ENCODE data around the gene PARL. TPM values are rescaled to one million over a fixed set of nuclear protein-coding genes. Genes with fewer than 3 reads are reported as not detected.

Gene PARL
- total RNA-seq, 6 experiments from 2014 or later = 64.7 to 82.5 (median 81.4) TPM

DNA sequence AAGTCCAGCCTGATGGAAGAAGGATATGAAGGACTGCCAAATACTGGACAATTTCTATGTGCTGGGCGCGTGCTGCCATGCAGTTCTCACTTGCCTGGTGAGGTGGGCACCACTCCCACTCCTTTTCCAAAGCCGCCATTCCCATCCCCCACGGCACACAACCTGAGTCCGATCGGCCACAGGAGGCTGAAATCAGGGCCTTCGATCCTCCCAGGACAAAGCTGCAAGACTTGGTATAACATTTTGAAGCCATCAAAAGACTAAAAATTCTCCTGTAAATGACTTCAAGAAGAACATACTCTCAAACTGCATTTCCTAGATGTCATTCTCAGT lies 56.2 kb downstream of the PARL start:
- H3K4me3 Mint-ChIP-seq = no peak overlapping the region
- H3K27me3 Mint-ChIP-seq (ENCODE audit: insufficient read depth) = no peaks in the 10 kb centered on the region; the same call in 1 of the 2 replicates
- peaks cover 8% of the 10 kb centered on the region for H3K4me1 Mint-ChIP-seq (ENCODE audit: low read depth)
- no peak for TF ChIP-seq CTCF (IDR thresholded peaks at IDR 0.05)
- no peak for DNase-seq
- no peak overlapping the region for H3K27ac Mint-ChIP-seq
- peaks cover 5% of the 10 kb centered on the region for H3K36me3 Mint-ChIP-seq (ENCODE audit: low read depth)
- H3K9me3 Mint-ChIP-seq = no peaks in the 10 kb centered on the region

- no peak overlapping the region for H3K4me3 Mint-ChIP-seq
- H3K36me3 Mint-ChIP-seq (ENCODE audit: low read depth) = peaks cover 5% of the 10 kb centered on the region
- no peak for TF ChIP-seq CTCF (IDR thresholded peaks at IDR 0.05)
- peaks cover 8% of the 10 kb centered on the region for H3K4me1 Mint-ChIP-seq (ENCODE audit: low read depth)
- no peaks in the 10 kb centered on the region for H3K9me3 Mint-ChIP-seq
- H3K27me3 Mint-ChIP-seq (ENCODE audit: insufficient read depth) = no peaks in the 10 kb centered on the region; the same call in 1 of the 2 replicates
- DNase-seq = no peak
- H3K27ac Mint-ChIP-seq = no peak overlapping the region
Observed at GRCh38 chr3:183827809-183828537, 56.7 kb downstream of the PARL start.

- H3K27ac Mint-ChIP-seq = no peak overlapping the region
- no peak for TF ChIP-seq CTCF (IDR thresholded peaks at IDR 0.05)
- H3K9me3 Mint-ChIP-seq = no peaks in the 10 kb centered on the region
- no peaks in the 10 kb centered on the region; the same call in 1 of the 2 replicates for H3K27me3 Mint-ChIP-seq (ENCODE audit: insufficient read depth)
- H3K36me3 Mint-ChIP-seq (ENCODE audit: low read depth) = peaks cover 5% of the 10 kb centered on the region
- H3K4me1 Mint-ChIP-seq (ENCODE audit: low read depth) = peaks cover 8% of the 10 kb centered on the region
- peak overlapping the region; percentile 77 for H3K4me3 Mint-ChIP-seq
- DNase-seq = no peak
Observed at GRCh38 chr3:183826448-183827250, 58.0 kb downstream of the PARL start.

- Mint-ChIP-seq H3K36me3 (ENCODE audit: low read depth) (peaks cover 5% of the 10 kb centered on the region), H3K4me3 (peak within 1 kb of the TSS; percentile 82), H3K9me3 (no peaks in the 10 kb centered on the region), H3K4me1 (ENCODE audit: low read depth) (peaks cover 8% of the 10 kb centered on the region), H3K27me3 (ENCODE audit: insufficient read depth) (no peaks in the 10 kb centered on the region; the same call in 1 of the 2 replicates), H3K27ac (peak within 1 kb of the TSS; percentile 38)
- peak; percentile 64 for TF ChIP-seq CTCF (IDR thresholded peaks at IDR 0.05)
- DNase-seq = peak; percentile 32
Observed at GRCh38 chr3:183825456-183826161, 59.1 kb downstream of the PARL start, which contains the start of gene MAP6D1. MAP6D1 (minus strand) TSS chr3:183825577; CDS start chr3:183825547, 30 bp downstream.

DNA sequence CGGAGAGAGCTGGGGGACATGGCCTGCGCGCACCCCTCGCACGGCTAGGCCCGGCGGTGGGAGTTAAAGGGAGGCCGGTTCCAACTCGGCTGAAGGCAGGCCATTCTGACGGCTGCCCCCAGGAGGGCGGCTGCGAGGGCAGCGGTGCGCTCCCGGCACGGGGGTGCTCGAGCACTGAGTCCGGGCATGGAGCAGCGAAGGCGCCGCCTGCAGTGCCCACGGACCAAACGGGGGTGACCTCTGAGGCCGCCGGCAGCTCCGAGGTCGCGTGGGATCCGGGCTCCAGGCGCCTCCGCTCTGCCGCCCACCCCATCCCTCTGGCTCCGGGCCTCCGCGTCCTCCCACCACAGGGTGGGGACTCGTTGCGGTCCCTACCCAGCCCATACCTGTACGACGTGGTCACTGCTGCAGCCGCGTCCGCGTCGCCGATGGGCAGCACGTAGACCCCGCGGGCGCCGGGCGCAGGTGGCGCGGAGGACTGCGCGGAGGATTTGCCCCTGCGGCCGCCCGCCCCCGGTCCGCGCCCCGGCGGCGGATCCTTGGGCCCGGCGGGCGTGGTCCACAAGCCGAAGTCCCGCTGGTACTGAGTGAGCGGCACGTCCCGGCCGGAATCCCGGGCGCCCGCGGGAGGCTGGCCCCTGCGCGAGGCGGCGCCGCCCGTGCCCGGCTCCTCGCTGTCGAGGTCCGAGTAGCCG lies 59.8 kb downstream of the PARL start:
- H3K4me1 Mint-ChIP-seq (ENCODE audit: low read depth) = peaks cover 8% of the 10 kb centered on the region
- no peak overlapping the region; the same call in 1 of the 2 replicates for H3K27ac Mint-ChIP-seq

More for the DNA sequence above, 59.8 kb downstream of the PARL start:
- Mint-ChIP-seq H3K27me3 (ENCODE audit: insufficient read depth) (no peaks in the 10 kb centered on the region), H3K4me3 (peak overlapping the region; percentile 82), H3K9me3 (no peaks in the 10 kb centered on the region), H3K36me3 (ENCODE audit: low read depth) (no peaks in the 10 kb centered on the region; the same call in 1 of the 2 replicates)
- peak; percentile 21; the same call in 1 of the 2 replicates for TF ChIP-seq CTCF (IDR thresholded peaks at IDR 0.05)
- DNase-seq = no peak
